OCI-LY7 (cell line): ENCODE measurements around the gene SIK3. TPM values are rescaled to one million over a fixed set of nuclear protein-coding genes. Genes with fewer than 3 reads are reported as not detected.

ENCODE experiments used
- BruUV-seq: library from RNA; stranded (reverse); fragments of 400-500 nt; replicated peaks from 2 replicates; lab custom pipeline; 2021; lab: Mats Ljungman, UMichigan
- CTCF ChIA-PET: fragments of 300-600 bp; sonication (Branson Sonifier 250); formaldehyde crosslinking; loops from one replicate; lab custom pipeline; 2022; ENCODE audit warnings: antibody characterized with exemption; ENCODE audit not compliant: unreplicated experiment; lab: Charles Lee
- POLR2A ChIA-PET: fragments of 300-600 bp; sonication (Branson Sonifier 250); formaldehyde crosslinking; loops from one replicate; lab custom pipeline; 2022; ENCODE audit warnings: antibody characterized with exemption; lab: Charles Lee
- DNase-seq: peaks from one replicate; pipeline ENCODE4 v3.0.0-alpha.2; 2015; ENCODE audit warnings: low spot score
- H2AFZ ChIP-seq: fragments of 200-600 bp; sonication (generic), shearing (Covaris generic); 2 replicates; pipeline ENCODE4 v1.6.1; 2014; ENCODE audit warnings: mild to moderate bottlenecking, antibody characterized with exemption, low read length, moderate library complexity
- H3K27ac ChIP-seq: fragments of 200-600 bp; sonication (generic); 2 replicates; pipeline ENCODE4 v1.5.1; 2014; ENCODE audit warnings: mixed run types, low read depth, mild to moderate bottlenecking, moderate library complexity, low read length, inconsistent platforms; ENCODE audit not compliant: poor library complexity, severe bottlenecking
- H3K36me3 ChIP-seq: fragments of 200-600 bp; sonication (generic); 2 replicates; pipeline ENCODE4 v1.6.1; 2014; ENCODE audit warnings: mild to moderate bottlenecking, antibody characterized with exemption, low read length, moderate library complexity, mixed read lengths; ENCODE audit not compliant: insufficient read depth
- H3K4me1 ChIP-seq: fragments of 200-600 bp; sonication (generic); 2 replicates; pipeline ENCODE4 v1.5.1; 2014; ENCODE audit warnings: mild to moderate bottlenecking, low read length; ENCODE audit not compliant: insufficient read depth, poor library complexity, severe bottlenecking
- H3K4me2 ChIP-seq: fragments of 200-600 bp; sonication (generic); 2 replicates; pipeline ENCODE4 v1.6.1; 2014; ENCODE audit warnings: mild to moderate bottlenecking, low read length
- H3K4me3 ChIP-seq: fragments of 200-600 bp; sonication (generic); 2 replicates; pipeline ENCODE4 v1.5.1; 2014; ENCODE audit warnings: mild to moderate bottlenecking, low read depth, low read length; ENCODE audit not compliant: poor library complexity, severe bottlenecking
- H3K79me2 ChIP-seq: fragments of 200-600 bp; sonication (generic); 2 replicates; pipeline ENCODE4 v1.6.1; 2016; ENCODE audit warnings: low read depth, mild to moderate bottlenecking, low read length, moderate library complexity, mixed read lengths; ENCODE audit not compliant: insufficient read depth
- H3K9me2 ChIP-seq: fragments of 200-600 bp; sonication (generic); 2 replicates; pipeline ENCODE4 v1.6.1; 2016; ENCODE audit warnings: mild to moderate bottlenecking, low read length, mixed read lengths; ENCODE audit not compliant: insufficient read depth
- H3K9me3 ChIP-seq: fragments of 200-600 bp; sonication (generic); 2 replicates; pipeline ENCODE4 v1.6.1; 2014; ENCODE audit warnings: mild to moderate bottlenecking, mixed run types, low read length, mixed read lengths
- H4K20me1 ChIP-seq: fragments of 200-600 bp; sonication (generic); 2 replicates; pipeline ENCODE4 v1.6.1; 2014; ENCODE audit warnings: mild to moderate bottlenecking, antibody characterized with exemption, low read length, moderate library complexity, mixed read lengths; ENCODE audit not compliant: insufficient read depth
- EZH2phosphoT487 ChIP-seq: fragments of 200-600 bp; sonication (generic); IDR thresholded peaks from 2 replicates; pipeline ENCODE4 v1.6.1; 2018; ENCODE audit warnings: low read depth, borderline replicate concordance, mild to moderate bottlenecking, mixed run types, antibody characterized with exemption, low read length, moderate library complexity, mixed read lengths
- intact Hi-C: fragments of 100-400 bp; cut with micrococcal nuclease; formaldehyde crosslinking; loops from one replicate; pipeline ENCODE4 v1.10.0; 2022; ENCODE audit not compliant: unreplicated experiment
- small RNA-seq: library from RNA; depleted of rRNA; stranded (forward); fragments of <200 nt; gene quantifications from one replicate; pipeline ENCODE3, GENCODE V24; 2014
- total RNA-seq, 2 experiments: library from RNA; depleted of rRNA in 1 of 2; stranded (reverse); fragments of >200 nt in 1 of 2; shearing (Covaris generic) in 1 of 2; gene quantifications; 2 replicates each; pipeline ENCODE4 v1.2.3, GENCODE V29; 2014 to 2022
- TF ChIP-seq, protein P1 (sequence below): fragments of 200-600 bp; sonication (generic); conservative IDR thresholded peaks from 2 replicates; pipeline ENCODE4 v1.5.1; 2014; ENCODE audit warnings: mild to moderate bottlenecking, antibody characterized with exemption, low read length, moderate library complexity, mixed read lengths

Gene SIK3
- total RNA-seq, 2 experiments from 2014 or later = 29.3 to 72.9 TPM

DNA sequence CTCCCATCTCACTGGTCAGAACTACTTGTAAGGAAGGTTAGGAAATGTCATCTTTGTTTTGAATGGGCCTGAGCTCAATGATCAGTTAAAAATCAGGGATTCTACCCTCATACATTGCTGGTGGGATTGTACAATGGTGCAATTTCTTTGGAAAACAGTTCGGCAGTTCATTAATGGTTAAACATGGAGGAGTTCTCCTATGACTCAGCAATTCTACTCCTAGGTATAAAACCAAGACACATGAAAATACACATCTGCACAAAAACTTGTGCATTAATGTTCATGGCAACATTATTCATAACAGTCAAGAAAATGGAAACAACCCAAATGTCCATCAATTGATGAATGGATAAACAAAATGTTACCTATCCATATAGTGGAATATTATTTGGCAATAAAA, 301.7 kb downstream of the SIK3 start:
- no peak overlapping the region for H3K4me2 ChIP-seq
- no peaks in the 10 kb centered on the region for H3K79me2 ChIP-seq
- no peak for DNase-seq
- no peaks in the 10 kb centered on the region for H3K36me3 ChIP-seq
- no peak overlapping the region for H3K4me3 ChIP-seq
- CTCF ChIA-PET = no interaction called here
- TF ChIP-seq EZH2phosphoT487 = no peak
- TF ChIP-seq, protein P1, sequence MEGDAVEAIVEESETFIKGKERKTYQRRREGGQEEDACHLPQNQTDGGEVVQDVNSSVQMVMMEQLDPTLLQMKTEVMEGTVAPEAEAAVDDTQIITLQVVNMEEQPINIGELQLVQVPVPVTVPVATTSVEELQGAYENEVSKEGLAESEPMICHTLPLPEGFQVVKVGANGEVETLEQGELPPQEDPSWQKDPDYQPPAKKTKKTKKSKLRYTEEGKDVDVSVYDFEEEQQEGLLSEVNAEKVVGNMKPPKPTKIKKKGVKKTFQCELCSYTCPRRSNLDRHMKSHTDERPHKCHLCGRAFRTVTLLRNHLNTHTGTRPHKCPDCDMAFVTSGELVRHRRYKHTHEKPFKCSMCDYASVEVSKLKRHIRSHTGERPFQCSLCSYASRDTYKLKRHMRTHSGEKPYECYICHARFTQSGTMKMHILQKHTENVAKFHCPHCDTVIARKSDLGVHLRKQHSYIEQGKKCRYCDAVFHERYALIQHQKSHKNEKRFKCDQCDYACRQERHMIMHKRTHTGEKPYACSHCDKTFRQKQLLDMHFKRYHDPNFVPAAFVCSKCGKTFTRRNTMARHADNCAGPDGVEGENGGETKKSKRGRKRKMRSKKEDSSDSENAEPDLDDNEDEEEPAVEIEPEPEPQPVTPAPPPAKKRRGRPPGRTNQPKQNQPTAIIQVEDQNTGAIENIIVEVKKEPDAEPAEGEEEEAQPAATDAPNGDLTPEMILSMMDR = no peak
- no peak overlapping the region for H3K27ac ChIP-seq
- H4K20me1 ChIP-seq = no peaks in the 10 kb centered on the region
- H3K4me1 ChIP-seq = no peaks in the 10 kb centered on the region
- no TSS peak for BruUV-seq
- H3K9me3 ChIP-seq = no peaks in the 10 kb centered on the region
- POLR2A ChIA-PET = no interaction called here
- H3K9me2 ChIP-seq = no peaks in the 10 kb centered on the region
- H2AFZ ChIP-seq = no peak overlapping the region
- intact Hi-C loops = no loop called here

DNA sequence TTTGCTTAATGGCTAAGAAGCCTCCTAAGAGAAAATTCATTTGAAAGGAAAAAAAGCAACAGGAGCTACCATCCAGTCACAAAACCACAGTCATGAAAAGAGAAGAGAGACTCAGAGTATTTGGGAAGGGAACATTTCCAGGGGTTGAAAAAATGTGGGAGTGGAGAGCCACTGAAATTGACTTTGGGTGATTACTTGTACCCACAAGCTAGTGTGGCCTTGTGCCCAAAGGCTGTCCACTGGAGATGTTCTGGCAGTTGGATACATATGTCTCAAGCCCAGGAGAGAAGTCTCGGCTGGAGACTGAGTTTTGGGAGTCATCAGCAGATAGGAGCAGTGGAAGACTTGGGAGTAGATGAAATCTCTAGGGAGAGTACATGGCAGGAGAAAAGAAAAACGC, 303.4 kb downstream of the SIK3 start:
- no TSS peak for BruUV-seq
- TF ChIP-seq, protein P1 = no peak
- no peak for TF ChIP-seq EZH2phosphoT487
- no peaks in the 10 kb centered on the region for H3K36me3 ChIP-seq
- no peak overlapping the region for H2AFZ ChIP-seq
- no peaks in the 10 kb centered on the region for H3K9me2 ChIP-seq
- ChIA-PET POLR2A (no interaction called here), CTCF (no interaction called here)
- H3K9me3 ChIP-seq = no peaks in the 10 kb centered on the region
- H4K20me1 ChIP-seq = no peaks in the 10 kb centered on the region
- H3K79me2 ChIP-seq = no peaks in the 10 kb centered on the region
- no peak overlapping the region for H3K4me3 ChIP-seq
- H3K4me2 ChIP-seq = no peak overlapping the region
- DNase-seq = no peak
- intact Hi-C loops = loop anchor here (5.0 kb wide), 2 partner anchors 42 to 332 kb away; partner anchors contain the start of gene APOA1
- H3K4me1 ChIP-seq = no peaks in the 10 kb centered on the region
- no peak overlapping the region for H3K27ac ChIP-seq

DNA sequence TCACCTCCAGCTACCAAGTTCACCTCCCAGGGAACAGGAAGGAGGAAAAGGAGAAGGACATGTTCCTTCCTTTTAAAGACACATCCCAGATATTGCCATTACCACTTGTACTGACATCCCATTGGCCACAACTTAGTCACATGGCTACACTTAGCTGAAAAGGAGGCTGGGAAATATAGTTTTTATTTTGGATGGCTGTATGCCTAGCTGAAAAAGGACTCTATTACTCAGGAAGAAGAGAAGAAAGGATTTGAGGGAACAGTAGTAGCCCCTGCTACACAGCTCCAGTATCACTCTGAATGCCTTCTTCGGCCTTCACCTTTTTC, 304.5 kb downstream of the SIK3 start:
- intact Hi-C loops = loop anchor here (5.0 kb wide), 2 partner anchors 44 to 334 kb away; partner anchors contain the start of gene APOA1
- TF ChIP-seq EZH2phosphoT487 = no peak
- TF ChIP-seq, protein P1 = no peak

More for the DNA sequence above, 304.5 kb downstream of the SIK3 start:
- Histone ChIP-seq H3K27ac (no peak overlapping the region), H3K36me3 (no peaks in the 10 kb centered on the region), H4K20me1 (no peaks in the 10 kb centered on the region), H3K4me2 (no peak overlapping the region), H3K4me3 (no peak overlapping the region), H3K9me2 (no peaks in the 10 kb centered on the region), H3K79me2 (no peaks in the 10 kb centered on the region), H2AFZ (peak overlapping the region; percentile 77), H3K4me1 (peaks cover 7% of the 10 kb centered on the region), H3K9me3 (no peaks in the 10 kb centered on the region)
- POLR2A ChIA-PET = interaction anchor here (0.6 to 1.3 kb wide), 3 partner anchors 33 to 408 kb away, joined by 3 to 4 read pairs (median 4); no protein-coding TSS in a partner anchor
- DNase-seq = peak; percentile 11
- BruUV-seq = no TSS peak
- CTCF ChIA-PET = interaction anchor here (1.2 kb wide), 1 partner anchor 42 kb away, joined by 3 read pairs; no protein-coding TSS in a partner anchor

Small RNA genes lying within 50 kb of the gene (small RNA-seq; reads per million reads assigned to genes)
- gene AP000936.3 = not detected
- gene RNY4P6 = 3.5 reads per million, percentile 88 among the genes with 10 or more reads in this experiment

Other genes starting within 250 kb of the SIK3 start
- 62.8 and 65.3 TPM in 2 replicates for gene PAFAH1B2, start 45.9 kb upstream of the SIK3 start, total RNA-seq (2014; rRNA removed; shearing (Covaris generic))
- 59.9 and 60.2 TPM in 2 replicates for gene PAFAH1B2, start 45.9 kb upstream of the SIK3 start, total RNA-seq (2022)
- 18.3 and 18.6 TPM in 2 replicates for gene SIDT2, start 80.3 kb upstream of the SIK3 start, total RNA-seq (2014; rRNA removed; shearing (Covaris generic))
- 30.6 and 37.7 TPM in 2 replicates for gene SIDT2, start 80.3 kb upstream of the SIK3 start, total RNA-seq (2022)
- 7.4 and 8.4 TPM in 2 replicates for gene TAGLN, start 100.9 kb upstream of the SIK3 start, total RNA-seq (2014; rRNA removed; shearing (Covaris generic))
- gene TAGLN, start 100.9 kb upstream of the SIK3 start, total RNA-seq (2022) = 5.4 and 6.4 TPM in 2 replicates
- gene PCSK7, start 133.6 kb upstream of the SIK3 start, total RNA-seq (2014; rRNA removed; shearing (Covaris generic)) = 44.1 and 45.4 TPM in 2 replicates
- gene PCSK7, start 133.6 kb upstream of the SIK3 start, total RNA-seq (2022) = 91.2 and 104 TPM in 2 replicates
- gene RNF214, start 134.2 kb upstream of the SIK3 start, total RNA-seq (2014; rRNA removed; shearing (Covaris generic)) = 10.9 and 11.2 TPM in 2 replicates
- gene RNF214, start 134.2 kb upstream of the SIK3 start, total RNA-seq (2022) = 30.2 and 31.4 TPM in 2 replicates
- 4.4 and 4.8 TPM in 2 replicates for gene BACE1-AS, start 192.9 kb upstream of the SIK3 start, total RNA-seq (2014; rRNA removed; shearing (Covaris generic))
- 8.0 and 9.4 TPM in 2 replicates for gene BACE1-AS, start 192.9 kb upstream of the SIK3 start, total RNA-seq (2022)
- 0.03 TPM in 1 of 2 replicates, not detected in the other for gene BACE1, start 217.8 kb upstream of the SIK3 start, total RNA-seq (2014; rRNA removed; shearing (Covaris generic))
- gene BACE1, start 217.8 kb upstream of the SIK3 start, total RNA-seq (2022) = not detected in 2 replicates
- 25.3 and 34.6 TPM in 2 replicates for gene CEP164, start 229.4 kb upstream of the SIK3 start, total RNA-seq (2014; rRNA removed; shearing (Covaris generic))
- gene CEP164, start 229.4 kb upstream of the SIK3 start, total RNA-seq (2022) = 41.2 and 48.7 TPM in 2 replicates